OCI-LY7 (cell line): ENCODE results near the gene GBA2.

Experiments
- EZH2phosphoT487 ChIP-seq: fragments of 200-600 bp; sonication (generic); IDR thresholded peaks from 2 replicates; pipeline ENCODE4 v1.6.1; 2018; ENCODE audit warnings: low read depth, borderline replicate concordance, mild to moderate bottlenecking, mixed run types, antibody characterized with exemption, low read length, moderate library complexity, mixed read lengths
- TF ChIP-seq, protein P1 (sequence below): fragments of 200-600 bp; sonication (generic); conservative IDR thresholded peaks from 2 replicates; pipeline ENCODE4 v1.5.1; 2014; ENCODE audit warnings: mild to moderate bottlenecking, antibody characterized with exemption, low read length, moderate library complexity, mixed read lengths

DNA sequence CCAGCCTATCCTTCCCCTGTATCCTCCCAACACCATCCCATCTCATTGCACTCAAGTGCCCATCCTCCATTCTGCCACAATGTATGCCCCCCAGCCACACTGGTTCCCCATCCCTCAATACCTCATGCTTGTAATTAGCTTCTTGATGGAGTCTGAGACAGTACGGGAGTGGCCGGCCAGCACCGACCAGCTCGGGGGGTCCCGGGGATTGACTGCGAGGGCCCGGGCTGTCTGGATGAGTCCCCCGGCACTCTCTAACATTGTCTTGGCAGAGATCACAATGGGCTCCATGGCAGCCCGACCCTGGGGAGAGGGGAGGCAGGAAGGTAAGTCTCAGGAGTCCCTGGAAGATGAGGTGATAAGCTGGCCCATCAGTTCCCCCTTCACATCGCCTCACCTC, 42.1 kb downstream of the GBA2 start:
- TF ChIP-seq, protein P1, sequence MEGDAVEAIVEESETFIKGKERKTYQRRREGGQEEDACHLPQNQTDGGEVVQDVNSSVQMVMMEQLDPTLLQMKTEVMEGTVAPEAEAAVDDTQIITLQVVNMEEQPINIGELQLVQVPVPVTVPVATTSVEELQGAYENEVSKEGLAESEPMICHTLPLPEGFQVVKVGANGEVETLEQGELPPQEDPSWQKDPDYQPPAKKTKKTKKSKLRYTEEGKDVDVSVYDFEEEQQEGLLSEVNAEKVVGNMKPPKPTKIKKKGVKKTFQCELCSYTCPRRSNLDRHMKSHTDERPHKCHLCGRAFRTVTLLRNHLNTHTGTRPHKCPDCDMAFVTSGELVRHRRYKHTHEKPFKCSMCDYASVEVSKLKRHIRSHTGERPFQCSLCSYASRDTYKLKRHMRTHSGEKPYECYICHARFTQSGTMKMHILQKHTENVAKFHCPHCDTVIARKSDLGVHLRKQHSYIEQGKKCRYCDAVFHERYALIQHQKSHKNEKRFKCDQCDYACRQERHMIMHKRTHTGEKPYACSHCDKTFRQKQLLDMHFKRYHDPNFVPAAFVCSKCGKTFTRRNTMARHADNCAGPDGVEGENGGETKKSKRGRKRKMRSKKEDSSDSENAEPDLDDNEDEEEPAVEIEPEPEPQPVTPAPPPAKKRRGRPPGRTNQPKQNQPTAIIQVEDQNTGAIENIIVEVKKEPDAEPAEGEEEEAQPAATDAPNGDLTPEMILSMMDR, result no peak
- TF ChIP-seq EZH2phosphoT487, result no peak
